ENCODE results near the gene EOLA2.
A peak's percentile ranks its signal among the peaks of the same experiment; 100 is the strongest.

The EOLA2 gene

GRCh38 chrX:149938427-149938880 is at the start of gene EOLA2:
Gene EOLA2 (minus strand): TSS chrX:149938491. CDS start chrX:149933874, 4,617 bp downstream.
- Histone ChIP-seq H2AFZ (ENCODE audit: low read length, unreplicated experiment) (peak within 1 kb of the TSS; percentile 71), H3K79me2 (ENCODE audit: control insufficient read depth, insufficient read depth, low read length, unreplicated experiment) (peaks cover 11% of the 10 kb centered on the region), H3K4me1 (ENCODE audit: control insufficient read depth, insufficient read depth, low read length, unreplicated experiment) (no peaks in the 10 kb centered on the region), H3K27ac (ENCODE audit: low read depth, low read length) (peak within 1 kb of the TSS; percentile 98), H3K27me3 (ENCODE audit: insufficient read depth, low read length) (no peaks in the 10 kb centered on the region), H3K4me3 (ENCODE audit: low read depth, low read length) (peak within 1 kb of the TSS; percentile 97), H3K36me3 (ENCODE audit: insufficient read depth, low read length) (no peaks in the 10 kb centered on the region)

- peaks cover 1% of the 10 kb centered on the region for H3K4me1 ChIP-seq (ENCODE audit: control insufficient read depth, insufficient read depth, low read length, unreplicated experiment)
- no peak overlapping the region for H3K27ac ChIP-seq (ENCODE audit: low read depth, low read length)
- no peaks in the 10 kb centered on the region for H3K79me2 ChIP-seq (ENCODE audit: control insufficient read depth, insufficient read depth, low read length, unreplicated experiment)
- H3K27me3 ChIP-seq (ENCODE audit: insufficient read depth, low read length), result no peaks in the 10 kb centered on the region
- no peaks in the 10 kb centered on the region for H3K36me3 ChIP-seq (ENCODE audit: insufficient read depth, low read length)
- no peak overlapping the region for H3K4me3 ChIP-seq (ENCODE audit: low read depth, low read length)
- H2AFZ ChIP-seq (ENCODE audit: low read length, unreplicated experiment), result no peak overlapping the region
Measured at GRCh38 chrX:149987613-149988012, 49.3 kb upstream of the EOLA2 start.

- peaks cover 8% of the 10 kb centered on the region for H3K4me1 ChIP-seq (ENCODE audit: control insufficient read depth, insufficient read depth, low read length, unreplicated experiment)
- no peak overlapping the region for H3K27ac ChIP-seq (ENCODE audit: low read depth, low read length)
- H3K36me3 ChIP-seq (ENCODE audit: insufficient read depth, low read length), result no peaks in the 10 kb centered on the region
- no peaks in the 10 kb centered on the region for H3K79me2 ChIP-seq (ENCODE audit: control insufficient read depth, insufficient read depth, low read length, unreplicated experiment)
- H2AFZ ChIP-seq (ENCODE audit: low read length, unreplicated experiment), result no peak overlapping the region
- H3K4me3 ChIP-seq (ENCODE audit: low read depth, low read length), result no peak overlapping the region
- H3K27me3 ChIP-seq (ENCODE audit: insufficient read depth, low read length), result no peaks in the 10 kb centered on the region
Measured at GRCh38 chrX:149984411-149984810, 46.1 kb upstream of the EOLA2 start.

- no peak overlapping the region for H2AFZ ChIP-seq (ENCODE audit: low read length, unreplicated experiment)
- H3K79me2 ChIP-seq (ENCODE audit: control insufficient read depth, insufficient read depth, low read length, unreplicated experiment), result no peaks in the 10 kb centered on the region
- no peaks in the 10 kb centered on the region for H3K27me3 ChIP-seq (ENCODE audit: insufficient read depth, low read length)
- peaks cover 8% of the 10 kb centered on the region for H3K4me1 ChIP-seq (ENCODE audit: control insufficient read depth, insufficient read depth, low read length, unreplicated experiment)
- H3K4me3 ChIP-seq (ENCODE audit: low read depth, low read length), result no peak overlapping the region
- H3K36me3 ChIP-seq (ENCODE audit: insufficient read depth, low read length), result no peaks in the 10 kb centered on the region
- H3K27ac ChIP-seq (ENCODE audit: low read depth, low read length), result no peak overlapping the region
Measured at GRCh38 chrX:149982310-149982709, 44.0 kb upstream of the EOLA2 start.

GRCh38 chrX:149979126-149979644 is 40.9 kb upstream of the EOLA2 start:
- Histone ChIP-seq H3K4me1 (ENCODE audit: control insufficient read depth, insufficient read depth, low read length, unreplicated experiment) (peaks cover 8% of the 10 kb centered on the region), H3K36me3 (ENCODE audit: insufficient read depth, low read length) (no peaks in the 10 kb centered on the region), H2AFZ (ENCODE audit: low read length, unreplicated experiment) (no peak overlapping the region), H3K27ac (ENCODE audit: low read depth, low read length) (no peak overlapping the region), H3K4me3 (ENCODE audit: low read depth, low read length) (no peak overlapping the region), H3K79me2 (ENCODE audit: control insufficient read depth, insufficient read depth, low read length, unreplicated experiment) (no peaks in the 10 kb centered on the region), H3K27me3 (ENCODE audit: insufficient read depth, low read length) (no peaks in the 10 kb centered on the region)

- no peaks in the 10 kb centered on the region; the same call in 1 of the 2 replicates for H3K36me3 ChIP-seq (ENCODE audit: insufficient read depth, low read length)
- H3K27me3 ChIP-seq (ENCODE audit: insufficient read depth, low read length), result no peaks in the 10 kb centered on the region
- H3K27ac ChIP-seq (ENCODE audit: low read depth, low read length), result peak overlapping the region; percentile 26; the same call in 1 of the 2 replicates
Measured at GRCh38 chrX:149962859-149963757, 24.8 kb upstream of the EOLA2 start.

GRCh38 chrX:149962010-149962409 is 23.7 kb upstream of the EOLA2 start:
- H3K36me3 ChIP-seq (ENCODE audit: insufficient read depth, low read length), result no peaks in the 10 kb centered on the region; the same call in 1 of the 2 replicates

More at GRCh38 chrX:149962859-149963757, 24.8 kb upstream of the EOLA2 start:
- Histone ChIP-seq H3K4me3 (ENCODE audit: low read depth, low read length) (no peak overlapping the region), H3K4me1 (ENCODE audit: control insufficient read depth, insufficient read depth, low read length, unreplicated experiment) (peaks cover 9% of the 10 kb centered on the region), H3K79me2 (ENCODE audit: control insufficient read depth, insufficient read depth, low read length, unreplicated experiment) (no peaks in the 10 kb centered on the region), H2AFZ (ENCODE audit: low read length, unreplicated experiment) (peak overlapping the region; percentile 18)

GRCh38 chrX:149961572-149961971 is 23.3 kb upstream of the EOLA2 start:
- peaks cover 5% of the 10 kb centered on the region for H3K4me1 ChIP-seq (ENCODE audit: control insufficient read depth, insufficient read depth, low read length, unreplicated experiment)
- H3K79me2 ChIP-seq (ENCODE audit: control insufficient read depth, insufficient read depth, low read length, unreplicated experiment), result no peaks in the 10 kb centered on the region
- no peak overlapping the region for H2AFZ ChIP-seq (ENCODE audit: low read length, unreplicated experiment)
- H3K36me3 ChIP-seq (ENCODE audit: insufficient read depth, low read length), result no peaks in the 10 kb centered on the region; the same call in 1 of the 2 replicates
- H3K4me3 ChIP-seq (ENCODE audit: low read depth, low read length), result no peak overlapping the region
- H3K27ac ChIP-seq (ENCODE audit: low read depth, low read length), result no peak overlapping the region
- H3K27me3 ChIP-seq (ENCODE audit: insufficient read depth, low read length), result no peaks in the 10 kb centered on the region

More at GRCh38 chrX:149962010-149962409, 23.7 kb upstream of the EOLA2 start:
- Histone ChIP-seq H3K27me3 (ENCODE audit: insufficient read depth, low read length) (no peaks in the 10 kb centered on the region), H3K4me3 (ENCODE audit: low read depth, low read length) (no peak overlapping the region), H3K27ac (ENCODE audit: low read depth, low read length) (no peak overlapping the region), H3K4me1 (ENCODE audit: control insufficient read depth, insufficient read depth, low read length, unreplicated experiment) (peaks cover 5% of the 10 kb centered on the region), H2AFZ (ENCODE audit: low read length, unreplicated experiment) (no peak overlapping the region), H3K79me2 (ENCODE audit: control insufficient read depth, insufficient read depth, low read length, unreplicated experiment) (no peaks in the 10 kb centered on the region)

GRCh38 chrX:149950681-149951080 is 12.4 kb upstream of the EOLA2 start:
- no peak overlapping the region for H3K27ac ChIP-seq (ENCODE audit: low read depth, low read length)

GRCh38 chrX:149949743-149950436 is 11.6 kb upstream of the EOLA2 start:
- H3K36me3 ChIP-seq (ENCODE audit: insufficient read depth, low read length), result no peaks in the 10 kb centered on the region

More at GRCh38 chrX:149950681-149951080, 12.4 kb upstream of the EOLA2 start:
- Histone ChIP-seq H3K27me3 (ENCODE audit: insufficient read depth, low read length) (no peaks in the 10 kb centered on the region), H3K4me3 (ENCODE audit: low read depth, low read length) (no peak overlapping the region), H3K4me1 (ENCODE audit: control insufficient read depth, insufficient read depth, low read length, unreplicated experiment) (no peaks in the 10 kb centered on the region), H2AFZ (ENCODE audit: low read length, unreplicated experiment) (no peak overlapping the region), H3K79me2 (ENCODE audit: control insufficient read depth, insufficient read depth, low read length, unreplicated experiment) (no peaks in the 10 kb centered on the region), H3K36me3 (ENCODE audit: insufficient read depth, low read length) (no peaks in the 10 kb centered on the region)

More at GRCh38 chrX:149949743-149950436, 11.6 kb upstream of the EOLA2 start:
- Histone ChIP-seq H3K27ac (ENCODE audit: low read depth, low read length) (no peak overlapping the region), H3K27me3 (ENCODE audit: insufficient read depth, low read length) (no peaks in the 10 kb centered on the region), H3K4me3 (ENCODE audit: low read depth, low read length) (no peak overlapping the region), H3K79me2 (ENCODE audit: control insufficient read depth, insufficient read depth, low read length, unreplicated experiment) (no peaks in the 10 kb centered on the region), H3K4me1 (ENCODE audit: control insufficient read depth, insufficient read depth, low read length, unreplicated experiment) (no peaks in the 10 kb centered on the region), H2AFZ (ENCODE audit: low read length, unreplicated experiment) (no peak overlapping the region)

Measured in ACC112 (cell line).